Cardiac septum (tissue), 1 donor: ENCODE data around the gene PTPRN2. TPM values are rescaled to one million over a fixed set of nuclear protein-coding genes. Genes with fewer than 3 reads are reported as not detected.
A peak's percentile ranks its signal among the peaks of the same experiment; 100 is the strongest.

Source experiments
- DNase-seq: peaks from one replicate; pipeline ENCODE4 v3.0.0-alpha.2; 2020; ENCODE audit warnings: low spot score
- intact Hi-C: fragments of 100-400 bp; cut with DNase I; formaldehyde crosslinking; loops from one replicate; pipeline ENCODE4 v1.14.0; 2022
- total RNA-seq: library from RNA; stranded (reverse); fragmentation: NEBNext Ultra II Directional; extraction: Animal tissue kit (Norgen Biotek cat#: 25700); gene quantifications from one replicate; pipeline ENCODE4 v1.2.1, GENCODE V29; 2021
- donor health status: DM: no; HTN: no; CAD: no.

PTPRN2 gene
- total RNA-seq, 1 donor from 2014 or later, result 0.92 TPM

DNA sequence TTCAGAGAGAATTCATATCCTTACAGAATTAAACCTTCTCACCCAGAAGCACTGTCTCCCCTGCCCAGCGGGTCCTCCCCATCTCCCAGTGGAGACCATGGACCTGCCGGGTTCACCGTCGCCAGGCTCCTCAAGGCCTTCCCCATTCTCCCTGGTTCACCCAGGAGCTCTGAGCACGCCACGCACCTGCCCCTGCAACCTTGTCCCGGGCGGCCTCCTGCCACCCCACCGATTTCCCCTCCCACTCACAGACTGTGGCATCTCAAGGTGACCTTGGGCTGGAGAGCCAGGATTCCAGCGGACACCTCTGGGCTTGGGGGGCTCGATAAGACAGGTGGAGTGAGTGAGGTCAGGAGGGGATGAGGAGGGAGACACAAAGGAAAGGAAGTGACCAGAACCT lies 135.3 kb downstream of the PTPRN2 start:
- intact Hi-C loops, result no loop called here
- DNase-seq, result peak; percentile 47

DNA sequence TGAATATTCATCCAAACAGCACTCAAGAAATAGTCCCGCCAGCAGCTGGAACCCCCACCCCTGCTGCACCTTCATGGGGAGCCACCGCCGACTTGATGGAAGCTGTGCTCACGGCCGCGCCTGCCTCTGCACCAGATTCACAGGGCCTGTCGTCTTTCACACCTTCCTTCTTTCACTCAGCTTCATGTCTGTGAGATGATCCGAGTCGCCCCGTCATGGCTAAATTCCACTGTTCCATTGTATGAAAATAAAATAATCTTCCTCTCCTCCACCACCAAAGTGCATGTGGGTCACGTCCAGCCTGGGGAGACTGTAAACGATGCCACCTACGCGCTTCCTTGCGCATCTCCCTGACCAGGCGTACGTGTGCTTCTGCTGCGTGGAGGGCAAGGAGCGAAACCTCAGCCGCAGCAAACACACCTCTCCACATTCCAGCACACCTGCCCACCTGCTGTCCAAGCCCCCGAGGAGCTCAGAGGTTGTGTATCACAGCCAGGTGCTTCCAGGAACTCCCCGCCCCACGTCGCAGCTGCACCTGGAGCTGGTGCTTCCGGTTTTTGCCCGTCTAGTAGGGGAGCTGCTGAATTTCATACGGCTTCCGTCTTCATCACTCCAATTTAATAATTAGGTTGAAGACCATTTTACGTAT lies 137.0 kb downstream of the PTPRN2 start:
- peak; percentile 15 for DNase-seq
- intact Hi-C loops, result no loop called here

DNA sequence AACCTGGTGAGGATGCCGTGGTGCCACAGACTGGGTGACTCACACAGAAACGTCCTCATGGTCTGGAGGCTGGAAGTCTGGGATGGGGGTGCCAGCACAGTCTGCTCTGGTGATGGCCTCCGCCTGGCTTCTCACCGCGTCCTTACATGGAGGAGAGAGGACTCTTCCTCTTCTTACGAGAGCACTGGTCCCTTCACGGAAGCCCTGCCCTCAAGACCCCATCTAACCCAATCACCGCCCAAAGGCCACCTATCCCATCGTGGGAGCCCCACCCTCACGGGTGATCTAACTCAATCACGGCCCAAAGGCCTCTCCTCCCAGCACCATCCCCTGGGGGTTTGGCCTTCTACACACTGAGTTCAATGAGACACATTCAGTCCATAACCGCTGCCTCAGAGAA lies 137.7 kb downstream of the PTPRN2 start:
- peak; percentile 66 for DNase-seq
- intact Hi-C loops, result no loop called here

DNA sequence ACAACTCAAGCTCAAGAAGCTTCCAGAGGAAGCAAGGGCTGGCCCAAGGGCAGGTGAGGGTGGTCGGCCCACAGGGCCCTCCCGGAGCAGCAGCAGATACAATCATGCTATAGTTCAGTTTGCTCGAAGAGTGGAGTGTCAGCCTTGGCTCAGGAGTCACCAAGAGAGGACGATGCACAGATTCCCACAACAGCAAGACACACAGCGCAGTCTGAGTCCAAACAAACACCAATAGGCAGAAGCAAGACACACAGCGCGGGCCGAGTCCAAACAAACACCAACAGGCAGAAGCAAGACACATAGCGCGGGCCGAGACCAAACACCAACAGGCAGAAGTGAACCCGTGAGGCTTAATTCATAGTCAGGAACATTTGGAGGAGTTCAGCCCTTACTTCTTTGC lies 138.4 kb downstream of the PTPRN2 start:
- DNase-seq, result peak; percentile 19
- intact Hi-C loops, result no loop called here

DNA sequence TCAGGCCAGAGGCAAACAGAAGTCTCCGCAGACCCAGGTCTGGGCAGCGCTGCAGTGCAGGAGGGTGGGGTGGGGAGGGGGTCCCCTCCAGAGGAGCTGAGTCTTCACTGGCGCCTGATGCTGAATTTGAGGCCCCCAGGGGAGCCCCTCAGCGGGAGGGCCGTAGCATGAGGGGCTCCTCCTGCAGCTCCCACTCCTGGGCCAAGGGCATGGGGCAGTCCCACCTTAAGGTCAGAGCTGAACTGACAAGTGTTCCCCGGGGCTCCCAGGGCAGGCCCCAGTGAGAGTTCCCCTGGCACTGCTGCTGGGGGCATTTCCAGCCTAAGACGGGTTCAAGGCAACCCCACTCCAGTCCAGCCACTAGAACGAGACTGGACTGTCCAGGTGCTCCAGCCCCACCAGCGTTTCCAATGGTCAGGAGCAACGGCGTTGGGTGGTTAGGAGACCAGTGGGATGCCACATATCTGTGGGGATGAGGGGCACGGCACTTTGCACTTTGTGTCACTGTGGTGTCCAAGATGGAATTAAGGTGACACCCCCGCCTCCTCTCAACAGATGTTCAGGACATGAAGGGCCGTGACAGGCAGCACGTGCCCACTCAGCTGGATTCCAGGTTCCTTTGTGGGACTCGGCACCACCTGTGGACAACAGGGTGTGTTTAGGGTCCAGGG lies 139.1 kb downstream of the PTPRN2 start:
- DNase-seq, result peak; percentile 68
- intact Hi-C loops, result no loop called here

DNA sequence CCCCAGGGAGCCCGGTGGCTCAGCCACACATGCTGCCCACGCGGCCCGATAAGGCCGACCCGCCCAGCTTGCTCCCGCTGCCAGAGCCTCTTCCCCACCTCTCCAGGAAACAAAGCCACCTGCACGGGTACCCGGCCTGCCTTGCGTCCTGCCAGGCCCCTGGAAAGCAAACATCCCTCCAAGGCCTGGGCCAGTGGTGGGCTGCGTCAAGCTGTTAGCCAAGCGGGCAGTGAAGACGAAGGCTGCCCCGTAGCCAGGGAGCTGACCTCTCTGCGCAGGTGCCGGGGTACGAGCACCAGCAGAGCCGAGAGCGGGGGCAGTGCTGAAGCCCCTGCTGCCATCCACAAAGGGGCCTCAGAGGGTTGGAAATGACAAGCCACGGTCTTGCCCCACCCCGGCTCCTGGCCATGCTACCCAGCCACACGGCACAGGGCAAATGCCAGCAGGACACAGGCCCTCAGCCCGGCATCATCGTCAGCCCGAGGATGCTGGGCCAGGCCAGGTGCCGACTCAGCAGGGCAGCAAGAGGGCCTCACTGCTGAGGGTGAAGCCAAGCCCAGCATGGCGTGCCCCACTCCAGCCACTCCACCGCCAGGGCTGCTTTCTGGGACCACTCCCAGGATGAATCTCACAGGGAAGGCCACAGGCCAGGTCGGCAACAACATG lies 140.0 kb downstream of the PTPRN2 start:
- intact Hi-C loops, result no loop called here

DNA sequence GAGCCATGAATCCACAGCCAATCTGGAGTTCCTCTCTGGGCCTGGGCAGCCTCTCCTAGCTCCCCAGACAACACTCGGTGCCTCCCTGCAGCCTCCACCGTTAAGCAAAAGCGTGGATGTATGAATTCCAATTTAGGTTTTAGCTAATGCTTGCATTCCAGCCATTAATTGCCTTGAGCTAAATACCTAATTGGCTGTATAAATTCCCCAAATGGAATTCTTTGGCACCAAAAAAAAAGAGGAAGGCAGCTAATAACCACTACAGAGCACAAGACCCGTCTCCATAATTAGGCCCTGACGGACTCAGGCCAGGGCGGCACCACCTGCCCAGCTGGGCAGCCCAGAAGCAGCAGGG lies 140.5 kb downstream of the PTPRN2 start:
- intact Hi-C loops, result no loop called here

More for the DNA sequence above, 140.0 kb downstream of the PTPRN2 start:
- DNase-seq, result peak; percentile 64

DNA sequence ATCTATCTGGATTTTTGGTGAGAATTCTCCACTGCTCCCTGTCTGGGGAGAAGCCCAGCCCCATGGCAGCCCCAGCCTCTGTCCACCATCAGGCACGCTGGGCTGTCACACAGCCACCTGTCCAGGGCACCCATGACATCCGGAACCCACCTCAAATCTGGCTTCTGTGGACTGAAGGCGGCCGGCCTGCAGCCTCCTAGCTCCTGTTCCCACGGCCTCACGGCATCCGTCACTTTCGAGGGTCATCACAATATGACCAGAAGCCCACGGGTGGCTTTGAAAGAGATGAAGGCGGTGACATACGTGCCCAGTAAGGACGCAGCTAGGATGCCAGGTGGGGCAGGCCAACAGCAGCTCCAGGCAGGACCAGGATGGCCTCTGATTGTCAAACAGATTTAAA lies 140.9 kb downstream of the PTPRN2 start:
- intact Hi-C loops, result no loop called here
- DNase-seq, result peak; percentile 51

More for the DNA sequence above, 140.5 kb downstream of the PTPRN2 start:
- DNase-seq, result no peak

DNA sequence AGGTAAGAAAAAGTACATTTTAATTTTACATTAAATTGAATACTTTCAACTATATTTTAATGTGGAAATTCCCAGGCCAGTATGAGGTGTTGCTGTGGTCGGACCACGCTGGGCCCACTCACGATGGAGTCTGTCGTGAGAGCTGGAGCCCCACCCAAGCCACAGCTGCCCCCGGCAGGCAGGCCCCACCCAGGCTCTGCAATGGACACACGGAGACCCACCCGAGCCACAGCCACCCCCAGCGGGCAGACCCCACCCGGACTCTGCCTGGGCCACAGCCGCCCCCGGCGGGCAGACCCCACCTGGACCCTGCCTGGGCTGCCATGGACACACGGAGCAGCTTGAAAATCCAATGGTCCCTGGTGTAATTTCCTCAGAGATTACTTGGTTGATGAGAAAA lies 141.3 kb downstream of the PTPRN2 start:
- DNase-seq, result peak; percentile 70
- intact Hi-C loops, result no loop called here

DNA sequence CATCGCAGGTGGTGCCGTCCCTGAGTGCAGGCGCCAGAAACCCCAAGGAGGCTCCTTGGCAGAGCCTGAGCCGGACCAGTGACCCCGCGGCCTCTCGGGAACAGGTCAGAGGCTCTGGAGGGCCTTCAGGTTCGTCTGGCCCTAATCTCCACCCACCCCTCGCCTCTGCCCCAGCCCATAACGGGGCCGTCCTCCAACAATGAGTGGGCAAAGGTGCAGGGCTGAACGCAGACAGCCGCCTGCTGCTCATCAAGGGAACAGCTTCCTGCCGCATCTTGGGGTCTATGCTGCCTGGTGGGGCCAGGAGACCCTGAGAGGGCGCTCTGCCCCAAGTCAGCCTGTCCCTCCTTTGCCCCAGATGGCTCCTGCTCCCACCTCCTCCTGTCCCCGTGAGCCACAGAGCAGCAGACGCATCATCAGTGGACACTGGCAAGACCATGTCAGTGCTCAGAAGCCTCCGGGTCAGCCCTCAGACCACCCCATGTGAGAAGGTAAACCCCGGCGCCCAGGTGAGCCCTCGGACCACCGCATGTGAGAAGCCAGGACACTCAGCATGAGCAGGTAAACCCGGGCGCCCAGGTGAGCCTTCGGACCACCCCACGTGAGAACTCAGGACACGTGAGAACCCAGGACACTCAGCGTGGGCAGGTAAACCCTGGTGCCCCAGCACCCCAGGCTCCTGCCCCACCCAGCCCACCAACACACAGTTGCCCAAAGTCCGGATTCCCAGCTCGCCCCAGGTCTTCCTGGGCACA lies 142.0 kb downstream of the PTPRN2 start:
- DNase-seq, result peak; percentile 54
- intact Hi-C loops, result no loop called here

DNA sequence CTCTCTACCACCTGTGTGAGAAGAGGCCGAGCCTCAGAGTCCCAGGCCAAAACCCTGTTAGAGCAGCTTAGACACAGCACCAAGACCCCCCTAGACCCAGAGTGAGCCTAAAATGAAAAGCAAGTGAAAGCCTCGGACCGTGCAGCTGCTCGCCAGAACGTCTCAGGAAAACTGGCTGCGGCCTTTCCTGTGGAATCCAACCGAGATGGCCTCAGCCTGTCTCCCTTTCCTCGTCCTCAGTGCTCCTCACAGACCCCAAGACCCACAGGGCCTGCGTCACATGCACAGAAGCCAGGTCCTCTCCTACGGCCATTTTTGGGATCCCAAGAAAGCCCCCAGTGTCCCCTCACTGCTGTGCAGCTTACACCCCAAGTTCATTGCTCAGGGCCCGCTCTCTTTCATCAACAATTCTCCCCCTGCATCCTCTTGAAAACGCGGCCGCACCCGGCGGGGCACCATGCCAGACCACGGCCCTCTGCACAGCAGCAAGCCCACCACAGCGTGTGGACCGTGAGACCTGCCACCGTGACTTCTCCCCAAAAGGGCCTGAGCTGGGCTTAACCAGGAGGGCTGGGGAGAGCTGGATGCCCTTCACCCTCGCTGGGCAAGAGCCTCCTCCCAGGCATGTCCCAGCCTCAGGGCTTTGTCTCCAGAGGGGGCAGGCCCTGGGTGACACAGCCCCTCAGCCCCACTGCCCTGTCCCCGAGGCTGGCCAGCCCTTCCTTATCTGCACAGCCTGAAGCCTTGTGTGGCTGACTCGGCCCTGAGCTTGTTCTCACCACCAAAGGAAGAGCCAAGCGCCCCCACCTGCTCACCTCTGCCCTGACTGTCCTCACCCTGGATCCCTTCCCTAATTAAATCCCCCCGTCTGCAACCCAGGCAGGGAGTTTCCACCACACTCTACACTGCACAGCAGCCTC lies 142.9 kb downstream of the PTPRN2 start:
- DNase-seq, result peak; percentile 62
- intact Hi-C loops, result no loop called here

DNA sequence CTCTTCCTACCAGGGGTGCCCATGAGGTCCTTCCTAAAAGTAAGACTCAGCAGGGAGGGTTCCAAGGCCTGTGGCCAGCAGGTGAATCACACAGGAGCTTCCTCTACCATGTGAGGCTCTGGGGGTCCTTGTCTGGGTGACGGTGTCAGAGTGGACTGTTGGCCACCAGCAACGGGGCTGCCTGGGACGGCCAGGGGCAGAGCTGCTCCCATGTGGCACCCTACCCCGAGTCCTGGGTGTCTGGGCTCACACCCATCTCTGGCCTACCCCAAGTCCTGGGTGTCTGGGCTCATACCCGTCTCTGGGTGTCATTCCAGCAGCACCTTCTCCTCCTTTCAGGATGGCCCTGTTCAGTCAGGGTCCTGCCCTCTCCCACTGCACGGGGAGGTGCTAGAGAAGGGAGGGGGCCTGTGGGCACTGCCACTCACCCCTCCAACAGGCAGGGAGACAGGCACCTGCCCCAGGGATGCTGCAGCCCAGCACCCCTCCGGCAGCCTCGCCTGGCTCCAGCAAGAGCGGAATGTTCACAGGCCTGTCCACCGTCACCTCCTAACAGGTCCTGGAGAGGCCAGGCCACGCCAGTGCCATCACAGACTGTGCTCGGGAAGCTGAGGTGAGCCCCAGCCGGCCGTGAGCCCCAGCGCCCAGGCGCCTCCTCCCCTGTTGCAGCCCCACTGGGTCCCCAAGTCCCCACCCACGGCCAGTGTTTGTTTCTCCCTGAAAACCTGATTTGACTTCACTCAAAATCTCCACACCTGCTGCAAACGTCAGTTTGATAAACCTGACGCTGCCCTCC lies 143.7 kb downstream of the PTPRN2 start:
- intact Hi-C loops, result no loop called here
- peak; percentile 61 for DNase-seq

DNA sequence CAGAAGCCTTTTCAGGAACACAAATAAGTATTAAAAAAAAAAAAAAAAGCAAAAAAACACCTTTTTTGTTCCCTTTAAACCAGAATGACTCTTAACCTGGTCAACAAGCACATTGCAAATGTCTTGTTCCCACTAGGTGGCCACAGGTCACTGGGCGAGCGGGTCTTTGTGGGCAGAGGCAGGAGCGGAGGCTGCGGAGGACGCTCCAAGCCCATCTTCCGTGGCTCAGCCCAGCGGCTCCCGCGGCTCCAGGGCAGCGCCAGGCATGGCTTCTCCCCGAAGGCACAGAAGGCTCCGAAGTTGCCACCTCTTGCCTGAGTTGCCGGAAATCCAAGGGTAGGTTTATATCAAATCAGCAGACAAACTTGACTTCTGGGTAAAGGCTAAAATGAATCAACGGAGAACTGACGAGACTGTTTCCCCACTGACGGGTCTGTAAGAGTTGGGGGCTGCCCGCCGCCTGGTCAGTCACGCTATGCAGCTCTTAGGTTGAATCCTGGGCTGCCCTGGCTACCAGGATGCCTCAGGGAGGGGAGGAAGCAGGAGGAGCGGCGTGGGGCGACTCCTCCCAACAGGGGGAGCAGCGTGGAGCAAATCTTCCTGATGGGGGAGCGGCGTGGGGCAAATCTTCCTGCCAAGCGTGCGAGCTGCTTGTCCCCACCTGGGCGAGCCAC lies 144.5 kb downstream of the PTPRN2 start:
- no peak for DNase-seq
- intact Hi-C loops, result no loop called here

DNA sequence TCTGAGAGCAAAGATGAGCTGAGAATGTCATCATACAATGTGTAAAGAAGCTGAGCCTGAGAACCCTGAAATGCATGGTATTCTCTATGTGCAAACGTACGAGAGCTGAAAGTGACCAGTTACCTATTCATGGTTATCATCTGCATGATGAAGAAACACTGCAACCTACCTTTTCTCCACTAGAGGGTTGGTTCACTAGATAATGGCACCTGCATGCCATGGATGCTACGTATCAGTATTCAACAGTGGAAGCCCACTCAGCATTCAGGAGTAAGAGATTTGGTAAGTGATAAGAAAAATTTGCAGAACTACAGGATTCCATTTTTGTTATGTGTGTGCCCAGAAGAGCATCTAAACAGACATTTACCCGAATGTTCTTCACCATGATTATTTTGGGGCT lies 145.4 kb downstream of the PTPRN2 start:
- intact Hi-C loops, result no loop called here
- no peak for DNase-seq

DNA sequence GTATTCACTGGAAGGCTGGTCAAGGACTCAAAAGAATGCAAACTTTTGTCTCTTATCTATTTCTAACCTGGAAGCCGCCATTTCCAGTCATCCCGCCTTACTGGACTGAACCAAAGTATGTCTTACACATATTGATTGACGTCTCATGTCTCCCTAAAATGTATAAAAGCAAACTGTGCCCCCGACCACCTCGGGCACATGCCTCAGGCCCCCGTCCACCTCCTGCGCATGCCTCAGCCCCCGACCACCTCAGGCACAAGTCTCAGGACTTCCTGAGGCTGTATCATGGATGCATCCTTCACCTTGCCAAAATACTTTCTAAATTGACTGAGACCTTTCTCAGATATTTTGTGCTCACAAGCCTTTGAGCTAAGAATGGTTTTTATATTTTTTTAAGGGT lies 148.6 kb downstream of the PTPRN2 start:
- DNase-seq, result no peak
- intact Hi-C loops, result no loop called here

DNA sequence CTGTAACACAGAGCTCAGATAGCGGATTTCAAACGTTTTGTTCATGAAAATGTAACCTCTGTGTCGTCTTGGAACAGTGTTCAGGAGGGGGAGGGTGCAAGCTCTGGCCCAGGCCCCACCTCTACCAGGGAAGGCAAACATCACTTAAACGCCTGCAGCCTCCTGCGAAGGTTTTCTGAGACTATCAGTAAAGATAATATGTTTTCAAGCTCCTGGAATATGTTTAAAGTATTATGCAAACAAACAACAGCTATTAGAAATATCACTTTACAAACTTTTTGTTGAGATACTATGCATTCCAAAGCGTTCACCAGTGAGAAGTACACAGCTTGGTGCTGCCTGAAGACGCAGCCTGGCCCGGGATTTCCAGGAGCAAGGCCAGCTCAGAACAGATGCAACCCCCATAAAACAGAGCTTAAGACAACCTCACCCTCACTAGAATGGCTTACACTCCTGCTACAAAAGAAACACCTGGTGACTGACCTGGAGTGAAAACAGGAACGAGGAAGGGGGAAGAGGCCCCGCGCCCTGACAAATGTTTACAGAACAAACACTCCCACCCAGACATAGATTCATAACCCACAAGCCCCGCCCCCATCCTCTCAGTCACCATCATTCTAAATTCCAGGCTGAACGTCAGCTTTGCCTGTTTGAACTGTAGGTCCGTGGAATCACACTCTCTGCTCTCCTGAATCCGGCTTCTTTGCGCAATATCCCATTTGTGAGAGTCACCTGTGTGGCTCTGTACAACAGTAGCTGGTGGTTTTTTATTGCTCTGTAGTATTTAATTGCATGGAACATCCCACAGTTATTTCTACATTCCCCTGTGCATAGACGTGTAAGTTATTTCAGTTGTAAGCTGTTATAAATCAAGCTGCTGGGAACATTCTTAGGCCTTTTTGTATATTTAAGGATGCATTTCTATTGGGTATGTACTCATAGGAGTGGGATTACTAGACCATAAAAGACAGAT lies 155.0 kb downstream of the PTPRN2 start:
- DNase-seq, result peak; percentile 61
- intact Hi-C loops, result no loop called here

DNA sequence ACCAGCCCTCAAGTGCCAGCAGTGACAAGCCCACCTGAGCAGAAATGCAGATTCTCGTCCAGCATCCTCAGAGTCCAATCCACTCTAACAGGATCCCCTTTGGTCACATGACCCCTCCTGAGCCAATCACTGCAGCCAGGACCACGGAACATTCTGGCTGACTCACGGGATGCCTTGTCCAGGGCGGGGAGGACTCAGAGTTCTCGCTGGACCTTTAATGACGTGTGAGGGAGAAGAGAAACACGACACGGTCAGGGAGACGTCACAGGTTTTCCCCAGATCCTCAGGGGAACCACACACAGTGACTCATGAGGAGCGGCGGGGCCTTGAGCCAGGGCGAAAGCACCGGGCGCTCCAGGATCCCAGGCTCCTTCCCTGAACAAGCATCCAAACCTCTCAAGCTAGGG lies 155.7 kb downstream of the PTPRN2 start:
- peak; percentile 66 for DNase-seq
- intact Hi-C loops, result no loop called here
